Spleen (tissue), 7 donors: ENCODE results near the gene CIRBP.

Source experiments
- CTCF ChIP-seq, 11 experiments: fragments of 200-600 bp in 7 of 11; fragments of 450-650 bp in 4 of 11; sonication (generic) in 4 of 11; IDR thresholded peaks in 8 of 11; conservative IDR thresholded peaks in 3 of 11; 1 replicate in 7 of 11; 2 replicates in 4 of 11; pipeline versions ENCODE4 v1.4.0 to v1.8.0; 2016 to 2021; ENCODE audit warnings: antibody characterized with exemption in 11 of 11, inconsistent platforms in 4 of 11, mild to moderate bottlenecking in 1 of 11
- POLR2AphosphoS5 ChIP-seq, 3 donors: sonication (generic); formaldehyde crosslinking; IDR thresholded peaks; one replicate each; pipeline ENCODE4 v1.5.1; 2017; ENCODE audit warnings: antibody characterized with exemption in 3 of 3
- donor health status: DM: no; HTN: no; CAD: no; lungs with moderate emphysema.
- donor health status: DM: no; HTN: no; CAD: no.
- donor health status: DM: no; HTN: no; CAD: no.

GRCh38 chr19:1247748-1248138 lies 21.4 kb upstream of the CIRBP start:
- no peak for TF ChIP-seq POLR2AphosphoS5 (IDR thresholded peaks at IDR 0.05)
- no peak for TF ChIP-seq CTCF (IDR thresholded peaks at IDR 0.05 in 8 of 11, conservative IDR thresholded peaks at IDR 0.05 in 3 of 11)
